K562 (cell line): ENCODE data around the gene TRAF3. TPM values are rescaled to one million over a fixed set of nuclear protein-coding genes. Genes with fewer than 3 reads are reported as not detected.
A peak's percentile ranks its signal among the peaks of the same experiment; 100 is the strongest.

ENCODE experiments used
- ATAC-seq: fragments of 200-7000 bp; cut with Tn5 transposase; 3 replicates; pipeline ENCODE4 v1.9.1; 2020; ENCODE audit warnings: moderate library complexity
- BruUV-seq: library from RNA; stranded (reverse); fragments of 400-500 nt; replicated peaks from 2 replicates; lab custom pipeline; 2021; lab: Mats Ljungman, UMichigan
- CTCF ChIA-PET: fragments of 300-600 bp; formaldehyde crosslinking; extraction: SDS; loops from one replicate; lab custom pipeline; 2021; ENCODE audit warnings: low intra/inter-chr PET ratio; lab: Yijun Ruan, JAX
- POLR2A ChIA-PET: fragments of 300-600, 350-650 bp; sonication (Branson Sonifier 250); formaldehyde crosslinking; extraction: SDS; loops from one replicate; lab custom pipeline; 2021; ENCODE audit warnings: antibody characterized with exemption, inconsistent platforms; lab: Yijun Ruan, JAX
- DNase-seq, 4 experiments: peaks; one replicate each; pipeline versions ENCODE4 v3.0.0 to v3.0.0-alpha.2; 2011 to 2018; ENCODE audit warnings: low spot score in 3 of 4, mixed read lengths in 3 of 4; ENCODE audit errors: extremely low read depth in 1 of 4
- FAIRE-seq: peaks from 2 replicates; lab custom pipeline; 2011; peaks lifted over from hg19 to GRCh38; lab: Jason Lieb, UNC
- H2AFZ ChIP-seq: 2 replicates; pipeline ENCODE4 v1.6.0; 2011; ENCODE audit warnings: low read depth, low read length, control low read depth, inconsistent platforms
- H3K27ac ChIP-seq: fragments of 200-600 bp; 3 replicates; pipeline ENCODE4 v1.8.0; 2011; ENCODE audit warnings: low read depth, mild to moderate bottlenecking, control low read depth, inconsistent platforms, low read length, moderate library complexity, mixed read lengths; ENCODE audit errors: extremely low read depth
- H3K27me3 ChIP-seq, 2 experiments: fragments of 300-600 bp in 1 of 2; 2 replicates in 1 of 2; 3 replicates in 1 of 2; pipeline versions ENCODE4 v1.6.0 to v1.8.0; 2011; ENCODE audit warnings: inconsistent platforms in 2 of 2, low read length in 2 of 2, mild to moderate bottlenecking in 1 of 2, mixed read lengths in 1 of 2, moderate library complexity in 1 of 2; ENCODE audit not compliant: control insufficient read depth in 2 of 2, insufficient read depth in 2 of 2
- H3K36me3 ChIP-seq: fragments of 300-600 bp; 3 replicates; pipeline ENCODE4 v1.8.0; 2011; ENCODE audit warnings: mild to moderate bottlenecking, low read length, inconsistent platforms; ENCODE audit not compliant: control insufficient read depth, insufficient read depth
- H3K4me1 ChIP-seq, 2 experiments: fragments of 200-600 bp in 1 of 2; replicated peaks in 1 of 2; 2 replicates in 1 of 2; 3 replicates in 1 of 2; pipeline versions ENCODE4 v1.5.1 to v1.8.0; 2011; ENCODE audit warnings: inconsistent platforms in 2 of 2, low read length in 2 of 2, mild to moderate bottlenecking in 1 of 2, mixed read lengths in 1 of 2, moderate library complexity in 1 of 2; ENCODE audit not compliant: control insufficient read depth in 2 of 2, insufficient read depth in 2 of 2
- H3K4me2 ChIP-seq: 2 replicates; pipeline ENCODE4 v1.6.1; 2011; ENCODE audit warnings: low read length, control low read depth, inconsistent platforms, mixed read lengths; ENCODE audit not compliant: insufficient read depth
- H3K4me3 ChIP-seq: fragments of 200-600 bp; sonication (generic), shearing (Covaris generic); 2 replicates; pipeline ENCODE4 v1.5.1; 2016; ENCODE audit warnings: control low read depth, inconsistent platforms
- H3K79me2 ChIP-seq: fragments of 200-600 bp; 3 replicates; pipeline ENCODE4 v1.8.0; 2011; ENCODE audit warnings: low read length, inconsistent platforms; ENCODE audit not compliant: control insufficient read depth, insufficient read depth
- H3K9ac ChIP-seq, 2 experiments: 2 replicates each; pipeline versions ENCODE4 v1.6.0 to v1.6.1; 2011; ENCODE audit warnings: low read depth in 2 of 2, low read length in 2 of 2, control low read depth in 1 of 2, inconsistent platforms in 1 of 2, mild to moderate bottlenecking in 1 of 2, mixed read lengths in 1 of 2; ENCODE audit not compliant: insufficient read depth in 1 of 2
- H3K9me1 ChIP-seq: one replicate; pipeline ENCODE4 v1.6.0; 2011; ENCODE audit warnings: inconsistent platforms, mild to moderate bottlenecking, low read length, moderate library complexity; ENCODE audit not compliant: control insufficient read depth, insufficient read depth
- H3K9me3 ChIP-seq: replicated peaks from 2 replicates; pipeline ENCODE4 v1.5.1; 2011; ENCODE audit warnings: low read depth, low read length, inconsistent platforms; ENCODE audit not compliant: control insufficient read depth, insufficient read depth
- H4K20me1 ChIP-seq: replicated peaks from 2 replicates; pipeline ENCODE4 v1.6.1; 2011; ENCODE audit warnings: low read length, inconsistent platforms, mixed read lengths; ENCODE audit not compliant: control insufficient read depth, insufficient read depth
- CBFA2T3 ChIP-seq: fragments of 450-650 bp; IDR thresholded peaks from 2 replicates; pipeline ENCODE4 v1.6.1; 2017
- CTBP1 ChIP-seq: fragments of 450-650 bp; IDR thresholded peaks from 2 replicates; pipeline ENCODE4 v1.6.1; 2016; ENCODE audit warnings: borderline replicate concordance
- CTCF ChIP-seq, 3 experiments: IDR thresholded peaks in 2 of 3; conservative IDR thresholded peaks in 1 of 3; 2 replicates each; pipeline ENCODE4 v1.5.1; 2011 to 2012; ENCODE audit warnings: low read length in 3 of 3, mild to moderate bottlenecking in 3 of 3, control low read depth in 2 of 3, improper control_type of control experiment in 1 of 3, inconsistent platforms in 1 of 3, low read depth in 1 of 3, mixed read lengths in 1 of 3, moderate library complexity in 1 of 3; ENCODE audit not compliant: insufficient read depth in 2 of 3
- KDM4B ChIP-seq, 2 experiments: fragments of 450-650 bp in 1 of 2; sonication (generic) in 1 of 2; IDR thresholded peaks; 2 replicates each; pipeline ENCODE4 v1.6.1; 2016 to 2017; ENCODE audit warnings: borderline replicate concordance in 2 of 2, antibody characterized with exemption in 1 of 2, low read depth in 1 of 2, mild to moderate bottlenecking in 1 of 2
- MEIS2 ChIP-seq: fragments of 450-650 bp; IDR thresholded peaks from 2 replicates; pipeline ENCODE4 v1.6.1; 2014; ENCODE audit warnings: mild to moderate bottlenecking; ENCODE audit not compliant: partially characterized antibody
- NR2C2 ChIP-seq, 2 experiments: fragments of 200-800 bp in 1 of 2; sonication (Bioruptor generic) in 1 of 2; sonication (generic) in 1 of 2; formaldehyde crosslinking in 1 of 2; IDR thresholded peaks; 2 replicates each; pipeline versions ENCODE4 v1.6.1 to v1.8.0; 2016 to 2022; ENCODE audit warnings: mild to moderate bottlenecking in 1 of 2, missing compliant biosample characterization in 1 of 2, missing genetic modification characterization in 1 of 2, missing genetic modification reagents in 1 of 2
- TOE1 ChIP-seq, 2 experiments: fragments of 450-650 bp in 1 of 2; sonication (generic) in 1 of 2; formaldehyde crosslinking in 1 of 2; IDR thresholded peaks; 2 replicates each; pipeline versions ENCODE4 v1.7.1 to v1.8.0; 2016 to 2022; ENCODE audit warnings: borderline replicate concordance in 2 of 2, mild to moderate bottlenecking in 2 of 2, antibody characterized with exemption in 1 of 2, inconsistent platforms in 1 of 2, low read depth in 1 of 2, missing genetic modification reagents in 1 of 2, moderate library complexity in 1 of 2
- VEZF1 ChIP-seq: fragments of 200-800 bp; sonication (Bioruptor generic); IDR thresholded peaks from 2 replicates; pipeline ENCODE4 v1.6.1; 2017; ENCODE audit warnings: missing genetic modification characterization, missing compliant biosample characterization
- ZFP1 ChIP-seq: fragments of 450-650 bp; formaldehyde crosslinking; IDR thresholded peaks from 2 replicates; pipeline ENCODE4 v1.4.0; 2020; ENCODE audit warnings: mild to moderate bottlenecking, mixed read lengths
- ZNF609 ChIP-seq: sonication (generic); formaldehyde crosslinking; IDR thresholded peaks from 2 replicates; pipeline ENCODE4 v1.8.1; 2023; ENCODE audit warnings: missing genetic modification reagents, mild to moderate bottlenecking, borderline replicate concordance
- WGBS: fragments of 100-300 bp; shearing (Covaris generic); methylation state at CpG from one replicate; pipeline ENCODE4 v1.1.6; 2016; ENCODE audit warnings: low coverage, mixed read lengths; ENCODE audit not compliant: insufficient coverage; ENCODE audit errors: missing lambda C conversion rate; 5-methylcytosine and 5-hydroxymethylcytosine counted together
- in situ Hi-C: fragments of 300-500 bp; cut with MboI; formaldehyde crosslinking; loops from 4 replicates; pipeline ENCODE4 v1.15.0; 2018; ENCODE audit warnings: inconsistent platforms, mixed read lengths
- intact Hi-C: fragments of 100-400 bp; cut with micrococcal nuclease; formaldehyde crosslinking; loops from 2 replicates; pipeline ENCODE4 v1.14.2; 2022
- polyA plus RNA-seq, 8 experiments: library from polyadenylated mRNA; depleted of rRNA in 4 of 8; stranded (reverse) in 5 of 8; unstranded in 3 of 8; fragments of >200 nt; fragmentation: Nextera tagmentation in 2 of 8; fragmentation: Illumina TruSeq in 1 of 8; extraction: Ambion mirVana in 2 of 8; extraction: Trizol in 1 of 8; gene quantifications; 2 replicates each; pipeline versions ENCODE4 v1.2.1 to v1.2.3, GENCODE V29; 2011 to 2014; ENCODE audit warnings: inconsistent platforms in 1 of 8, missing spikeins in 1 of 8
- total RNA-seq, 7 experiments: library from RNA; depleted of rRNA in 6 of 7; stranded (reverse); fragments of >200 nt in 6 of 7; fragmentation: Illumina TruSeq in 2 of 7; extraction: Trizol in 2 of 7; gene quantifications; 2 replicates each; pipeline versions ENCODE4 v1.2.1 to v1.2.3, GENCODE V29; 2011 to 2021; ENCODE audit warnings: low replicate concordance in 1 of 7

Gene TRAF3
- total and polyA plus RNA-seq, 9 of the 15 experiments (the other 6 are each of a cell fraction or from before 2014, with no cell fraction given) = 0.52 to 21.3 (median 9.9) TPM

GRCh38 chr14:102774391-102775153 lies 2.7 kb upstream of the TRAF3 start:
- FAIRE-seq (peak; percentile 91), ATAC-seq (peak; percentile 78), DNase-seq (peak; percentile 29 to 70 (median 49))
- in situ Hi-C loops = no loop called here
- Histone ChIP-seq H3K9me3 (no peaks in the 10 kb centered on the region), H4K20me1 (no peaks in the 10 kb centered on the region), H3K9ac (no peak overlapping the region), H3K79me2 (peaks cover 19% of the 10 kb centered on the region), H3K4me3 (no peak overlapping the region), H3K4me1 (peaks cover 19 to 37% of the 10 kb centered on the region in 2 experiments; a peak in 4 of 5 replicates), H3K27me3 (no peaks in the 10 kb centered on the region), H2AFZ (peak overlapping the region; percentile 81), H3K9me1 (no peaks in the 10 kb centered on the region), H3K27ac (no peak overlapping the region; the same call in 2 of the 3 replicates), H3K36me3 (peaks cover 2% of the 10 kb centered on the region; the same call in 1 of the 3 replicates), H3K4me2 (peak overlapping the region; percentile 36)
- BruUV-seq = no TSS peak
- WGBS = 27% methylated on average over 7 of the region's 10 CpGs
- POLR2A ChIA-PET = interaction anchor here (0.6 kb wide), 1 partner anchor 8 kb away, joined by 3 read pairs; no protein-coding TSS in a partner anchor
- CTCF ChIA-PET = no interaction called here
- intact Hi-C loops = loop anchor here (2.0 to 5.0 kb wide), 3 partner anchors 82 to 252 kb away; no protein-coding TSS in a partner anchor
- TF ChIP-seq NR2C2 (CRISPR knock-in tag; IDR thresholded peaks at IDR 0.05) = no peak
- no peak for TF ChIP-seq NR2C2 (tag; IDR thresholded peaks at IDR 0.05)
- TF ChIP-seq CBFA2T3 = no peak
- TF ChIP-seq CTBP1 = no peak
- peak; percentile 57 to 73 (median 72) for TF ChIP-seq CTCF (IDR thresholded peaks at IDR 0.05 in 2 of 3, conservative IDR thresholded peaks at IDR 0.05 in 1 of 3; ENCODE audit: insufficient read depth in 2 of 3, low read depth in 1 of 3, low read length in 3 of 3)
- no peak for TF ChIP-seq ZFP1 (CRISPR knock-in tag)
- TF ChIP-seq KDM4B (IDR thresholded peaks at IDR 0.05; ENCODE audit: borderline replicate concordance in 2 of 2, low read depth in 1 of 2) = no peak
- TF ChIP-seq MEIS2 = no peak
- 0 out of 2 replicates have a peak, but pooled peaks have one; percentile 27 for TF ChIP-seq VEZF1 (CRISPR knock-in tag)
- no peak for TF ChIP-seq ZNF609 (CRISPR knock-in tag)
- no peak for TF ChIP-seq TOE1 (IDR thresholded peaks at IDR 0.05; ENCODE audit: borderline replicate concordance)
- no peak for TF ChIP-seq TOE1 (CRISPR knock-in tag; IDR thresholded peaks at IDR 0.05; ENCODE audit: borderline replicate concordance, low read depth)
